Activated CD4-positive, alpha-beta T cell treated with anti-CD3 and anti-CD28 coated beads for 4 hours (primary cell): ENCODE data around the gene LPGAT1.

ENCODE experiments used
- DNase-seq, 2 donors: peaks; one replicate each; pipeline ENCODE4 v3.0.0-alpha.2; 2020

Gene LPGAT1

GRCh38 chr1:211827051-211827450, 3.5 kb downstream of the LPGAT1 start:
- no peak for DNase-seq

DNA sequence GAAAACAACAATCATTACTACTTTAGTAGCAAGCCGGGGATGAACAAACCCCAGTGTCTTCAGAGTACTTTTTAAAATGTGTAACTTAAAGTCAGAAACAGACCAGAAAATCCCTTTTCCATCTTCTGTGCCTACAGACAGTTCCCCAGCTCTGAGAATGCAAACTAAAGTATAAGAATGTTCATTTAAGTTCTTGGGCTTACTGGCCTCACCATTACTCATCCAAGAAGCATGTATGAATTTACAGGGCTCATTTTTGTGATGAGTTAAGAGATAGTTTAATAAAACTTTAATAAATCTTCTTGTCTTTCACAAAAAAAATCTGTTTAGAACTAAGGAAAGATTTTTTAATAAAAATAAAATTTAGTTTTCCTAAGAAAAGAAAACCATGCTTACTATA, 4.6 kb downstream of the LPGAT1 start:
- DNase-seq: no peak

DNA sequence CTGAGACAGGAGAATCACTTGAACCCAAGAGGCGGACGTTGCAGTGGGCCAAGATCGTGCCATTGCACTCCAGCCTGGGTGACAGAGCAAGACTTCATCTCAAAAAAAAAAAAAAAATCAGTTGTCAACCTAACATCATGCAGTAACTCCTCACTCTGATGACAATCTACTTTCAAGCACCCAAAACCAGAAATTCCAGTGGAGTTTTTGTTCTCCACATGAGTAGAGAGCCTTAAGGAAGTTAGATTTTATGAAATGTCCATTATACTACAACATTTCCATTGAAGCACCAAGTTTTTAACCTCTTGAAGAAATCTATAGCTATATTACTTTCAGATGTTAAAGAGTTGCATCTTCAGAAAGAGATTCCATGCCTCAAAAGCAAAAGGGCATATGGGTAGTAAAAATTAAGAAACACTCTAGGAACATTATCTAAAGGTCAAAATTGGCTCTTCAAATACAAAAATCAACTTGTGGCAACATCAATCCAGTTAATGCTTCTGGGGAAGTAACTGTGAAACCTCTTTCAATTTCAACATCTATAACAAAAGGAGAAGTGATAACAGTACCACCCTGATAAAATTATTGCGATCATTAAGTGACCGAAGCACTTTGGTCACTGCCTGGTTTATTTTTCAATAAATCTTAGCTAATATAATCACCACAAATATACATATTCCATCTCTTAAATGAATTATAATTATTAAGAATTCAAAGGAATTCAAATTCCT, 7.7 kb downstream of the LPGAT1 start:
- DNase-seq: no peak

DNA sequence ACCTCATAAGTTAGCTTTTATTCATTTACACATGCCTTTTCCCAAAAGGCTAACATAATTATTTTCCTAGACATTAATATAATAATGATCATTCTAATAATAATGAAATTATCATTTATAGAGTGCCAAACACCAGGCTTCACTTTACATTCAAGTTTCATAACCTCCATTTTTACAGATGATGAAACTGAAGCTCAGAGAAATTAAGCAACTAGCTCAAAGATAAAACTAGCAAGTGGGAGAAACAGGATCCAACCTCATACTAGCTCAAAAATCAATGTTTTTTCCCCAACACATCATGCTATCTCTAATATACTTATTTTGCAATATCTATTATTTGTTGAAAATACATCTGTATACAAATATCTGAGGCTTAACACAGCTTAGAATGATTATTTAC, 14.0 kb downstream of the LPGAT1 start:
- no peak for DNase-seq

DNA sequence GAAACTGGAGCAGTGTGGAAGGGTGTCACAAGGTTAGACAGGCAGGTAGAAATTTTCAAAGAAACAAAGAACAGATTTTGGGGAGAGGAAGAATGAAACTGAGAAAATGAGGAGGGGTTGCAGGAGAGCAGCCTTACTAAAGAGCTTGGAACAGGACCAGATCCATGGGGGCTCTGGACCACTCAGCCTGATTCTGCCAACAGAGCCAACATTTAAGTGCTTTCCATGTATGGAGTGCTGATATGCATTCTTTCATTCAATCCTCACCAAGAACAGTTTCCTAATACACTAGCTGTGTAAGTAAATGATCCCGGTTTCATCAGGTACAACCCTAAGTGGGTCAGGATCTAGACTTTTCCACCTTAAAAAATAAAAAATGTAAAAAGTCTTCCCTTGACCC, 16.2 kb downstream of the LPGAT1 start:
- no peak for DNase-seq

- DNase-seq: no peak
Observed at GRCh38 chr1:211813590-211813989, 17.0 kb downstream of the LPGAT1 start.

DNA sequence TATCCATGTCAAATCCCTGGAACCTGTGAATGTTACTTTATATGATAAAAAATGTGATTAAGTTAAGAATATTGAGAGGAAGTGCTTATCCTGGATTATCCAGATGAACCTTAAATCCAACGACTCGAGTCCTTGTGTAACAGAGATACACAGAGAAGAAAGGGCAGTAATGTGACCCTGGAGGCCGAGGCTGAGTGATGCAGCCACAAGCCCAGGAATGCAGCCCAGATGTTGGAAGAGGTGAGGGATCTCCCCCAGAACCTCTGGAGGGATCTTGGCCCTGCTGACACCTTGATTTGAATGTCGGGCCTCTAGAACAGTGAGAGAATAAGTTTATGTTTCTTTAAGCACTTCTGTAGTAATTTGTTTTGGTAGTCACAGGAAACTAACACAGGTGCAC, 18.0 kb downstream of the LPGAT1 start:
- no peak for DNase-seq

DNA sequence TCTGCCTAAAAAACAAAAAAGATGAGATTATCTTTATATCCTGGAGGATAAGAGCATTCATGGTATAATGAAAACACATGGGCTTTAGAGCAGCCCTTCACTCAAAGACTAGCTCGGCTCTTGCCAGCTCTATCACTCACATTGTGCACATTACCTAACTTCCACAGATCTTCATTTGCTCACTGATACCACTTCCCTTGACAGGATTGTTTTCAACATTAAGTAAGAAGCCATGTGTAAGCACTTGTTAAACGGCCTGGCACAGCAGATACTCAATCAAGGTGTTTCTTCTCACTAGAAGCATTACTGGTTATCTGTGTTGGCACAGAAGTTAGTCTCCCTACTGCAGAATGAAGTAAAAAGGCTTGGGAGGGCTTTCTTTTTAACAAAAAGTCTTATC, 18.7 kb downstream of the LPGAT1 start:
- DNase-seq: no peak

DNA sequence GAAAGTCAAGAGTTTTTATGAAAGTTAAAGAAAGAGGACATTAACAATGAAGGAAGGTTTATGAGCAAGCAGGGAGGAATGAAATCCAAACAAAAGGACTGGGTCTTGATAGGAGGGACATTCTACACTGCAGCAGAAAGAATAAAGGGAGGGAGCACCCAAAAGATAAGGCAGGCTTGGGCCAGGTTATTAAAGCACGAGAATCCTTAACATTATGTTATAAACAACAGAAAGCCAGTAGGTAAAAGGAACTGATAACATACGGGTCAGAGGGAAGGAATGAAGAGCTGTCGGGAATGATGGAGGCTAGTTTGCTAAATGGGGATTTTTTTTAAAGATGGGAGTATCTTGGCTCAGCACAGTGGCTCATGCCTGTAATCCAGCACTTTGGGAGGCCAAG, 19.4 kb downstream of the LPGAT1 start:
- DNase-seq: no peak

- DNase-seq: no peak
Observed at GRCh38 chr1:211808475-211808874, 22.1 kb downstream of the LPGAT1 start.

DNA sequence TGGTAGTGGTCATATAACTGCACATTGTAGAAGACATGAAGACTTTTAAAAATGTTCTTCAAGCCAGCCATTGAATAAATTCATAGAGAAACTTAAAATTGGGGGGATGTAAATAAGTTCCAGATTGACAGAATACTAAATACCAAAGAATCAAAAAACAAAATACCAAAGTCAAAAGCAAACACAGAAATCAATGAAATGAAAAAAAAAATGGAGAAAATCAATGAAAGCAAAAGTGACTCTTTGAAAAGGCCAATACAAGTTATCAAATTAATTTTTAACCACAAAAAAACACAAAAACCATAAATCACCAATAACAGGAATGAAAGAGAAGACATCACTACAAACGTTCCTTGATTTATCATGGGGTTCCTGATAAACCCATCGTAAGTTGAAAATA, 25.6 kb downstream of the LPGAT1 start:
- DNase-seq: no peak

DNA sequence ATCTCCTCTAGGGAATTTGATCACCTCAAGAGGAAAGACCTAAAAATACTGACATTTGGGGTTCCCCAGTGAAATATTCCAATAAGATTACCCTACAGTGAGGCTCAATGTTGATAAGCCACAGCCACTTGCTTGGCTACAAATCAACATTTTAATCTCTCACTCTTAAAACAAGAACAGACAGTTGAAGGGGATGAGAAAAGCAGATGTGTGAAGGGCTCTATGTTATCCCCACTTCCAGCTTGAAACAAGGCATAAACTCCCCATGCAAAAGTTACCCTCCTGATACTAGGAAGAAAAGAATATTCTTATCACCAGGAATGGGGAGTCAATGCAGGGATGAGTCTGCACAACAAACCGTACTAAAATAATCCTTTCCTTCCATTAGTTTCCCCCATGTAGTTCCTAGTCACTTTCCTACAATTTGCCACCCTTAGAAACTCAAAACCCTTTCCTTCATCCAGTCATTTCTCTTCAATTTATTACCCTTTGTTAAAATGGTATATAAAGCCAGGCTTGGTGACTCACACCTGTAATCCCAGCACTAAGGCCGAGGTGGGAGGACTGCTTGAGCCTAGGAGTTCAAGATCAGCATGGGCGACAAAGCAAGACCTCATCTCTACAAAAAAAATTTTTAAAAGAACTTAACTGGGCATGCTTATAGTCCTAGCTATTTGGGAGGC, 29.5 kb downstream of the LPGAT1 start:
- DNase-seq: no peak

- DNase-seq: no peak
Observed at GRCh38 chr1:211797994-211798393, 32.6 kb downstream of the LPGAT1 start.

- no peak for DNase-seq
Observed at GRCh38 chr1:211791979-211792378, 38.6 kb downstream of the LPGAT1 start.

DNA sequence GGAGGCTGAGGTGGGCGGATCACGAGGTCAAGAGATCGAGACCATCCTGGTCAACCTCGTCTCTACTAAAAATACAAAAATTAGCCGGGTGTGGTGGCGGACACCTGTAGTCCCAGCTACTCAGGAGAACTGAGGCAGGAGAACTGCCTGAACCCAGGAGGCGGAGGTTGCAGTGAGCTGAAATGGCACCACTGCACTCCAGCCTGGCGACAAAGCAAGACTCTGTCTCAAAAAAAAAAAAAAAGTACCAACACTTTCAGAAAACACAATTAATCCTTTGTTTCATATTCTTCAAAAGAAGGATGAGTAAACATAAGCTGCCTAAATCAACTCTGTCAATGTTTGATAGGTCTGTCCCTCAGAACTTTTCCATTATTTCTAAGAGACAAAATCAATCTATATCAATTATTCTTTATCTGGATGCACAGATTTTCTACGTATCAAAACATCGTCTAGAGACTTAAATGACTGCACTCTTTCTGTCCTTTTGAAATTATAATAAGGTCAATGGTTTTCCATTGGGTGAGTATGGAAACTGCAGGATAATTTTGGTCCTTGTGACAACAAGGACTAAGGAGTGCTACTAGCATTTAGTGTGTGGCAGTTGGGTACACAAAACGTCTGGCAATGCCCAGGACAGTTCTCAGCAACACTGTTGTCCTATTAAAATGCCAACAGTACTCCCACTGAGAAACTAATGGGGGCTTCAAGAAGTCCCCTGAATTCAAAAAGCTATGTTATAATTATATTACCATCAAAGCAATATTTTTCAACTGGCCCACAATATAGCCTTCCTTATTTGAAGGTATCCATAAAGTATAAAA, 40.7 kb downstream of the LPGAT1 start:
- no peak for DNase-seq

- no peak for DNase-seq
Observed at GRCh38 chr1:211788626-211789025, 41.9 kb downstream of the LPGAT1 start.

- no peak for DNase-seq
Observed at GRCh38 chr1:211783897-211784296, 46.7 kb downstream of the LPGAT1 start.

- DNase-seq: no peak
Observed at GRCh38 chr1:211783266-211783665, 47.3 kb downstream of the LPGAT1 start.

- DNase-seq: no peak
Observed at GRCh38 chr1:211781260-211781659, 49.3 kb downstream of the LPGAT1 start.

DNA sequence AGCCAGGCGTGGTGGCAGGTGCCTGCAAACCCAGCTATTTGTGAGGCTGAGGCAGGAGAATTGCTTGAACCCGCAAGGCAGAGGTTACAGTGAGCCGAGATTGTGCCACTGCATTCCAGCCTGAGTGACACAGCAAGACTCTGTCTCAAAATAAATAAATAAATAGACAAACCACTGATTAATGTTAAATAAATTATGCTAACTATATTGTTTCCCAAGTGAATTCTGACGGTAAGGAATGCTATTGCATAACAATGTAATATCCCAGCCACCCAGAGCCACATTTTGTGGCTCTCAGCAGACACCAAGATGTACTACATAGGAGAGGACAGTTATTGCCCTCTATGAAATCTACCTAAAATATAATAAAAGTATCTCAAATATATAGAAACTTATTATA, 55.4 kb downstream of the LPGAT1 start:
- no peak for DNase-seq

DNA sequence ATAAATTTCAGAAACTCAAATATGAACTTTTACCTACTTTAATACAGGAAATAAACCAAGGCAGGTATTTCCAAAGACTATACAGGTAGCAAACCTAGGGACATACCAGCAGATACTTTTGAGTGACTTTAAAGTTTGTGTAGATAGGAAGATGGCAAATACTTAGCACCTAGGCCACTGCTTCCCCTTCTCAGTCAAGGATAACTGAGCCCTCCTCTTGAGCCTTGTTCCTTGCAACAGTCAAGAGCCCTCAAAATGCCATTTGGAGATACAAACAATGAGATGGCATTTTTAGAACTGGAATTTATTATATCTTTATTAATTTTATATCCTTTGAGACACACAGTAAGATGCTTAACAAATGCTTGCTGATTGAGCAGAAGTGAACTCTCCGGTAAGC, 65.9 kb downstream of the LPGAT1 start:
- DNase-seq: no peak

GRCh38 chr1:211762206-211762605, 68.4 kb downstream of the LPGAT1 start:
- no peak for DNase-seq

- DNase-seq: no peak
Observed at GRCh38 chr1:211761400-211761799, 69.2 kb downstream of the LPGAT1 start.

GRCh38 chr1:211756471-211757020, 74.0 kb downstream of the LPGAT1 start:
- no peak for DNase-seq
